Activated CD4-positive, alpha-beta T cell treated with anti-CD3 and anti-CD28 coated beads, Interleukin-2, amount 50 U/mL, for 1 hour (primary cell): Measurements from ENCODE around the gene PHOSPHO1.
A peak's percentile ranks its signal among the peaks of the same experiment; 100 is the strongest.
"Not testable (repeated sequence)": the region's sequence is repeated elsewhere in the genome, so short reads cannot be mapped to it uniquely, and the experiment has no call there.

ENCODE experiments used
- DNase-seq: peaks from one replicate; pipeline ENCODE4 v3.0.0-alpha.2; 2020

PHOSPHO1 gene

GRCh38 chr17:49191409-49191916, 39.1 kb downstream of the PHOSPHO1 start:
- no peak for DNase-seq

- no peak for DNase-seq
Measured at GRCh38 chr17:49190932-49191331, 39.7 kb downstream of the PHOSPHO1 start.

- no peak for DNase-seq
Measured at GRCh38 chr17:49187301-49187700, 43.3 kb downstream of the PHOSPHO1 start.

GRCh38 chr17:49185381-49185780, 45.2 kb downstream of the PHOSPHO1 start:
- not testable (repeated sequence) for DNase-seq

- not testable (repeated sequence) for DNase-seq
Measured at GRCh38 chr17:49184522-49184921, 46.1 kb downstream of the PHOSPHO1 start.

GRCh38 chr17:49183801-49184200, 46.8 kb downstream of the PHOSPHO1 start:
- no peak for DNase-seq

- no peak for DNase-seq
Measured at GRCh38 chr17:49183341-49183740, 47.2 kb downstream of the PHOSPHO1 start.

GRCh38 chr17:49180998-49181635, 49.5 kb downstream of the PHOSPHO1 start:
- DNase-seq: no peak

GRCh38 chr17:49180303-49180702, 50.3 kb downstream of the PHOSPHO1 start:
- DNase-seq: peak; percentile 68

GRCh38 chr17:49175978-49176377, 54.6 kb downstream of the PHOSPHO1 start:
- not testable (repeated sequence) for DNase-seq
